Fibroblast of lung (primary cell): ENCODE data around the gene PPL. TPM values are rescaled to one million over a fixed set of nuclear protein-coding genes. Genes with fewer than 3 reads are reported as not detected.

Experiments
- DNase-seq, 2 donors: peaks; one replicate each; pipeline versions ENCODE4 v3.0.0 to v3.0.0-alpha.2; 2010; ENCODE audit warnings: low read depth in 2 of 2
- H2AFZ ChIP-seq: 2 replicates; pipeline ENCODE4 v1.5.1; 2012; ENCODE audit warnings: low read length, control low read depth, inconsistent platforms
- H3K27ac ChIP-seq: 2 replicates; pipeline ENCODE4 v1.5.1; 2011; ENCODE audit warnings: low read length, control low read depth; ENCODE audit not compliant: insufficient read depth
- H3K27me3 ChIP-seq: 2 replicates; pipeline ENCODE4 v1.5.1; 2011; ENCODE audit warnings: mild to moderate bottlenecking, low read length; ENCODE audit not compliant: control insufficient read depth, insufficient read depth
- H3K36me3 ChIP-seq: 2 replicates; pipeline ENCODE4 v1.5.1; 2011; ENCODE audit warnings: low read length; ENCODE audit not compliant: control insufficient read depth, insufficient read depth
- H3K4me1 ChIP-seq: 2 replicates; pipeline ENCODE4 v1.5.1; 2011; ENCODE audit warnings: low read length; ENCODE audit not compliant: control insufficient read depth, insufficient read depth; ENCODE audit errors: extremely low read depth
- H3K4me2 ChIP-seq: 2 replicates; pipeline ENCODE4 v1.5.1; 2011; ENCODE audit warnings: low read length, control low read depth; ENCODE audit not compliant: insufficient read depth; ENCODE audit errors: extremely low read depth
- H3K4me3 ChIP-seq, 4 experiments: fragments of 200-600 bp in 1 of 4; sonication (generic) in 1 of 4; replicated peaks in 1 of 4; 2 replicates each; pipeline ENCODE4 v1.5.1; 2011 to 2016; ENCODE audit warnings: low read length in 4 of 4, low read depth in 3 of 4, mild to moderate bottlenecking in 3 of 4, control low read depth in 2 of 4, inconsistent platforms in 1 of 4, mixed read lengths in 1 of 4; ENCODE audit not compliant: insufficient read depth in 1 of 4; ENCODE audit errors: control extremely low read depth in 1 of 4
- H3K79me2 ChIP-seq: 2 replicates; pipeline ENCODE4 v1.5.1; 2012; ENCODE audit warnings: mild to moderate bottlenecking, low read length, inconsistent platforms; ENCODE audit not compliant: control insufficient read depth, insufficient read depth
- H3K9ac ChIP-seq: 2 replicates; pipeline ENCODE4 v1.5.1; 2011; ENCODE audit warnings: mild to moderate bottlenecking, low read length, control low read depth; ENCODE audit not compliant: insufficient read depth
- H3K9me3 ChIP-seq: 2 replicates; pipeline ENCODE4 v1.5.1; 2012; ENCODE audit warnings: low read depth, low read length; ENCODE audit not compliant: control insufficient read depth, insufficient read depth
- H4K20me1 ChIP-seq: 2 replicates; pipeline ENCODE4 v1.5.1; 2011; ENCODE audit warnings: low read length; ENCODE audit not compliant: control insufficient read depth, insufficient read depth; ENCODE audit errors: extremely low read depth
- EZH2 ChIP-seq: IDR thresholded peaks from 2 replicates; pipeline ENCODE4 v1.5.1; 2012; ENCODE audit warnings: low read length, control low read depth, mild to moderate bottlenecking; ENCODE audit errors: missing control alignments
- polyA plus RNA-seq, 2 donors: library from polyadenylated mRNA; depleted of rRNA in 1 of 2; stranded (reverse) in 1 of 2; unstranded in 1 of 2; fragments of >200 nt; gene quantifications; 2 replicates each; pipeline ENCODE4 v1.2.1, GENCODE V29; 2011 to 2012; ENCODE audit warnings: missing spikeins in 1 of 2
- total RNA-seq: library from RNA; depleted of rRNA; stranded (reverse); fragments of >200 nt; gene quantifications from 2 replicates; pipeline ENCODE4 v1.2.1, GENCODE V29; 2014
- TF ChIP-seq, protein P1 (sequence below), 2 donors: IDR thresholded peaks in 1 of 2; conservative IDR thresholded peaks in 1 of 2; 1 replicate in 1 of 2; 2 replicates in 1 of 2; pipeline ENCODE4 v1.5.1; 2011 to 2012; ENCODE audit warnings: low read length in 2 of 2, control low read depth in 1 of 2, inconsistent platforms in 1 of 2, low read depth in 1 of 2, mild to moderate bottlenecking in 1 of 2

PPL gene
- total and polyA plus RNA-seq, 2 donors (not counting 1 experiment from before 2014, with no cell fraction given) = 5.0 to 50.5 TPM

DNA sequence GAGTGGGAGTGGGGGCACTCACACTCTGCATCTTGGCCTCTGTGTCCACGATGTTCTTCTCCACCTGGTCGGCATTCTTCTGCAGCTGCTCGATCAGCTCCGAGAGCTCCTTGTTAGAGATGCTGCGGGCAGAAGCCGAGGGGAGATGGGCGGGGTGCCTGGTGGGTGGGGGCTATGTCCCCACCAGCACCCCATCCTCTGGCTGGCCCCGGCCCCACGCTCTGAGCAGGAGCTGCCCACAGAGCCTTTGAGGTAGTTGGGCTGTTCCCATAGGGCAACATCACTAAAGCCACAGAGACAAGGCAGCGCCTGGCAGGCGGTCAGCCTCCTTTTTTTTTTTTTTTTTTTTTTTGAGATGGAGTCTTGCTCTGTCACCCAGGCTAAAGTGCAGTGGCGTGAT lies 26.1 kb downstream of the PPL start:
- Histone ChIP-seq H3K4me2 (no peak overlapping the region), H3K9me3 (no peaks in the 10 kb centered on the region), H3K9ac (no peak overlapping the region), H3K4me3 (no peak overlapping the region), H3K4me1 (peaks cover 10% of the 10 kb centered on the region), H3K27me3 (no peaks in the 10 kb centered on the region), H3K79me2 (no peaks in the 10 kb centered on the region), H2AFZ (no peak overlapping the region), H3K36me3 (no peaks in the 10 kb centered on the region), H3K27ac (no peak overlapping the region), H4K20me1 (no peaks in the 10 kb centered on the region)
- no peak for TF ChIP-seq EZH2
- TF ChIP-seq, protein P1, sequence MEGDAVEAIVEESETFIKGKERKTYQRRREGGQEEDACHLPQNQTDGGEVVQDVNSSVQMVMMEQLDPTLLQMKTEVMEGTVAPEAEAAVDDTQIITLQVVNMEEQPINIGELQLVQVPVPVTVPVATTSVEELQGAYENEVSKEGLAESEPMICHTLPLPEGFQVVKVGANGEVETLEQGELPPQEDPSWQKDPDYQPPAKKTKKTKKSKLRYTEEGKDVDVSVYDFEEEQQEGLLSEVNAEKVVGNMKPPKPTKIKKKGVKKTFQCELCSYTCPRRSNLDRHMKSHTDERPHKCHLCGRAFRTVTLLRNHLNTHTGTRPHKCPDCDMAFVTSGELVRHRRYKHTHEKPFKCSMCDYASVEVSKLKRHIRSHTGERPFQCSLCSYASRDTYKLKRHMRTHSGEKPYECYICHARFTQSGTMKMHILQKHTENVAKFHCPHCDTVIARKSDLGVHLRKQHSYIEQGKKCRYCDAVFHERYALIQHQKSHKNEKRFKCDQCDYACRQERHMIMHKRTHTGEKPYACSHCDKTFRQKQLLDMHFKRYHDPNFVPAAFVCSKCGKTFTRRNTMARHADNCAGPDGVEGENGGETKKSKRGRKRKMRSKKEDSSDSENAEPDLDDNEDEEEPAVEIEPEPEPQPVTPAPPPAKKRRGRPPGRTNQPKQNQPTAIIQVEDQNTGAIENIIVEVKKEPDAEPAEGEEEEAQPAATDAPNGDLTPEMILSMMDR (conservative IDR thresholded peaks at IDR 0.05 in 1 of 2, IDR thresholded peaks at IDR 0.05 in 1 of 2; ENCODE audit: low read depth in 1 of 2, low read length in 2 of 2) = no peak
- DNase-seq = no peak

DNA sequence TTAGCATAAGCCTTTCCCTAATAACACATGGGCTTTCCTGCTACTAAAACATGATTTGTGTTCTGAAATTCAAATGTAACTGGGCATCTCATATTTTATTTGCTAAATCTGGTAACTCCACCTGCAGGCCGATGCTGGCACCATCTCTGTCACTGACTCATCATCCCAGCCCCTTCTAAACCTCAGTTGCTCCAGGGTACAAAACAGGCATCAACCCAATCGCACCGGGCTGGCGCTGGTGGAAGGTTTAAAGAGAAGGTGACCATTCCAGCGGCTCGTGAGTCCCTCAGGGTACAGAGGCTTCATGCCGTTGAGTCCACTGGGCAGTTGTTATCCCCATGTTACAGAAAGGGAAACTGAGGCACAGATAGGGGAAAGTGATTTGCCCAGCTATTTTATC lies 27.1 kb downstream of the PPL start:
- no peaks in the 10 kb centered on the region for H3K36me3 ChIP-seq
- no peak overlapping the region for H3K9ac ChIP-seq
- H3K79me2 ChIP-seq = no peaks in the 10 kb centered on the region
- H3K9me3 ChIP-seq = no peaks in the 10 kb centered on the region
- H3K4me1 ChIP-seq = peaks cover under 1% of the 10 kb centered on the region
- H3K27ac ChIP-seq = no peak overlapping the region
- no peaks in the 10 kb centered on the region for H4K20me1 ChIP-seq
- no peak overlapping the region for H2AFZ ChIP-seq
- no peaks in the 10 kb centered on the region for H3K27me3 ChIP-seq
- H3K4me2 ChIP-seq = no peak overlapping the region
- no peak for TF ChIP-seq EZH2
- TF ChIP-seq, protein P1 (conservative IDR thresholded peaks at IDR 0.05 in 1 of 2, IDR thresholded peaks at IDR 0.05 in 1 of 2; ENCODE audit: low read depth in 1 of 2, low read length in 2 of 2) = no peak
- no peak overlapping the region for H3K4me3 ChIP-seq
- no peak for DNase-seq

DNA sequence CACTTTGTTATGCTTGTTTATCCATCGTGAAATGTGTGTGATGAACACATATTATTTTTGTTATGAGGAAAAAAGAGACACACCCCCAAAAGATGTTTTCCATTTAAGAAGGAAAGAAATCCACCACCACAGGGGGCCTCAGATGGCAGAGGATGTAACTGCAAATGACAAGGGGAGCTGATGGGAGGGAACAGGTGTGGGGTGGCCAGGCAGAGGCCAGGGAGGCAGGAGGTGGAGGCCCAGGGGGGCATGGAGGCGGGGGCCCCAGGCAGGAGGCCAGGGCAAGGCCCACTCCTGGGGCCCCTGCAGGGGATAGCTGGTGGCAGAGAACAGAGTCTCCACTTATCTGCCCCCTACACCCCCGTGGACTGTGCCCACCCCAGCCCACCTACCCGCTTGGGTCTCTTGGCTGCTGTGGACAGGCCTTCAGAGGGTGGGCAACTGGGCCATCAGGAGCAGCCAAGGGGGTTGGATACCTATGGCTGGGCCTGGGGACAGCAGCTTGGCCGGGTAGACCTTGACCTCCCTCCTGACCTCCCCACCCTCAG lies 28.0 kb downstream of the PPL start:
- Histone ChIP-seq H2AFZ (no peak overlapping the region), H3K4me2 (no peak overlapping the region), H3K9me3 (no peaks in the 10 kb centered on the region), H4K20me1 (no peaks in the 10 kb centered on the region), H3K4me1 (no peaks in the 10 kb centered on the region), H3K27ac (no peak overlapping the region), H3K79me2 (no peaks in the 10 kb centered on the region), H3K9ac (no peak overlapping the region), H3K36me3 (no peaks in the 10 kb centered on the region), H3K4me3 (no peak overlapping the region), H3K27me3 (peaks cover 3% of the 10 kb centered on the region)
- TF ChIP-seq, protein P1 (conservative IDR thresholded peaks at IDR 0.05 in 1 of 2, IDR thresholded peaks at IDR 0.05 in 1 of 2; ENCODE audit: low read depth in 1 of 2, low read length in 2 of 2) = no peak
- TF ChIP-seq EZH2 = no peak
- DNase-seq = no peak
